Body of pancreas (tissue), 4 donors: Measurements from ENCODE around the gene MAPT.

Experiments used
- POLR2A ChIP-seq, 3 donors: fragments of 450-650 bp; IDR thresholded peaks; one replicate each; pipeline ENCODE4 v1.6.1; 2016; ENCODE audit warnings: antibody characterized with exemption in 3 of 3, mild to moderate bottlenecking in 2 of 3
- TF ChIP-seq, protein P1 (sequence below), 7 experiments: fragments of 450-650 bp in 4 of 7; fragments of 200-600 bp in 3 of 7; sonication (generic) in 3 of 7; IDR thresholded peaks; one replicate each; pipeline ENCODE4 v1.5.1; 2016 to 2019; ENCODE audit warnings: antibody characterized with exemption in 7 of 7

DNA sequence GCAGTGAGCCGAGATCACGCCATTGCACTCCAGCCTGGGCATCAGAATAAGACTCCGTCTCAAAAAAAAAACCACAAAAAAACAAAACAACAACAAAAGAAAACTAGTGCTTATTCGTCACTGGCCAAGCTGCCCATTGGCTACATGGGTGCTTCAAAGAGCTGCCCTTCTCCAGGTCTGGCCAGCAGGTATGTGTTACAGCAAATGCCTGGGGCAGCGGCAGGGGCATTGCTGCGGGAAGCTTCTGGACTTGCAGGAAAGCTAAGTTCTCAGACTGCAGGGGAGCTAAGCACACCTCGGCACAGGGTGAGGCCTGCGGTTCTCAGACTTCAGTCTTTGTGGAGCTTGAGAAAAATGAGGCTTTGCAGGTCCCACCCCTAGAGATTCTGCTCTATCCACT lies 100.6 kb downstream of the MAPT start:
- TF ChIP-seq, protein P1, sequence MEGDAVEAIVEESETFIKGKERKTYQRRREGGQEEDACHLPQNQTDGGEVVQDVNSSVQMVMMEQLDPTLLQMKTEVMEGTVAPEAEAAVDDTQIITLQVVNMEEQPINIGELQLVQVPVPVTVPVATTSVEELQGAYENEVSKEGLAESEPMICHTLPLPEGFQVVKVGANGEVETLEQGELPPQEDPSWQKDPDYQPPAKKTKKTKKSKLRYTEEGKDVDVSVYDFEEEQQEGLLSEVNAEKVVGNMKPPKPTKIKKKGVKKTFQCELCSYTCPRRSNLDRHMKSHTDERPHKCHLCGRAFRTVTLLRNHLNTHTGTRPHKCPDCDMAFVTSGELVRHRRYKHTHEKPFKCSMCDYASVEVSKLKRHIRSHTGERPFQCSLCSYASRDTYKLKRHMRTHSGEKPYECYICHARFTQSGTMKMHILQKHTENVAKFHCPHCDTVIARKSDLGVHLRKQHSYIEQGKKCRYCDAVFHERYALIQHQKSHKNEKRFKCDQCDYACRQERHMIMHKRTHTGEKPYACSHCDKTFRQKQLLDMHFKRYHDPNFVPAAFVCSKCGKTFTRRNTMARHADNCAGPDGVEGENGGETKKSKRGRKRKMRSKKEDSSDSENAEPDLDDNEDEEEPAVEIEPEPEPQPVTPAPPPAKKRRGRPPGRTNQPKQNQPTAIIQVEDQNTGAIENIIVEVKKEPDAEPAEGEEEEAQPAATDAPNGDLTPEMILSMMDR (IDR thresholded peaks at IDR 0.05), result no peak
- no peak for TF ChIP-seq POLR2A (IDR thresholded peaks at IDR 0.05)
